Endodermal cell (in vitro differentiated cells): ENCODE results near the gene TPP1. TPM values are rescaled to one million over a fixed set of nuclear protein-coding genes. Genes with fewer than 3 reads are reported as not detected.

Experiments used
- DNase-seq: peaks from one replicate; pipeline ENCODE4 v3.0.0-alpha.2; 2017
- H3K27ac ChIP-seq: 2 replicates; pipeline ENCODE4 v1.5.1; 2013; ENCODE audit warnings: mild to moderate bottlenecking, low read depth, low read length, moderate library complexity
- H3K27me3 ChIP-seq: 2 replicates; pipeline ENCODE4 v1.6.1; 2013; ENCODE audit warnings: mild to moderate bottlenecking, low read length, moderate library complexity; ENCODE audit not compliant: insufficient read depth, control insufficient read depth, poor library complexity, severe bottlenecking
- H3K36me3 ChIP-seq: 2 replicates; pipeline ENCODE4 v1.7.0; 2013; ENCODE audit warnings: mild to moderate bottlenecking, low read length, moderate library complexity; ENCODE audit not compliant: control insufficient read depth, insufficient read depth
- H3K4me1 ChIP-seq: one replicate; pipeline ENCODE4 v1.7.0; 2013; ENCODE audit warnings: low read length; ENCODE audit not compliant: control insufficient read depth, insufficient read depth
- H3K4me3 ChIP-seq: 2 replicates; pipeline ENCODE4 v1.5.1; 2013; ENCODE audit warnings: mild to moderate bottlenecking, low read length, moderate library complexity
- H3K9ac ChIP-seq: 2 replicates; pipeline ENCODE4 v1.6.1; 2013; ENCODE audit warnings: mild to moderate bottlenecking, low read length, moderate library complexity; ENCODE audit not compliant: poor library complexity, severe bottlenecking; ENCODE audit errors: extremely low read depth
- H3K9me3 ChIP-seq: 2 replicates; pipeline ENCODE4 v1.6.1; 2013; ENCODE audit warnings: mild to moderate bottlenecking, low read length, moderate library complexity; ENCODE audit not compliant: control insufficient read depth
- H3K27ac Mint-ChIP-seq: 2 replicates; pipeline ENCODE4 v1.8.0; 2020; ENCODE audit warnings: mixed read lengths
- H3K27me3 Mint-ChIP-seq: 2 replicates; pipeline ENCODE4 v1.8.0; 2021; ENCODE audit warnings: mild to moderate bottlenecking, mixed read lengths; ENCODE audit not compliant: insufficient read depth
- H3K36me3 Mint-ChIP-seq: 2 replicates; pipeline ENCODE4 v1.8.0; 2020; ENCODE audit warnings: low read depth, mixed read lengths
- H3K4me1 Mint-ChIP-seq: 2 replicates; pipeline ENCODE4 v1.8.0; 2020; ENCODE audit warnings: mixed read lengths
- H3K4me3 Mint-ChIP-seq: 2 replicates; pipeline ENCODE4 v1.8.0; 2020; ENCODE audit warnings: mild to moderate bottlenecking, moderate library complexity, mixed read lengths
- H3K9me3 Mint-ChIP-seq: 2 replicates; pipeline ENCODE4 v1.8.0; 2020; ENCODE audit warnings: mild to moderate bottlenecking, mixed read lengths
- WGBS, 2 experiments: methylation state at CpG; one replicate each; pipeline versions ENCODE4 v1.1.5 to v1.1.7; 2013; ENCODE audit warnings: missing lambda C conversion rate in 2 of 2, mixed read lengths in 1 of 2; ENCODE audit not compliant: insufficient coverage in 1 of 2, insufficient read length in 1 of 2; 5-methylcytosine and 5-hydroxymethylcytosine counted together
- total RNA-seq, 2 donors: library from RNA; stranded (reverse); fragmentation: NEBNext Ultra II Directional in 1 of 2; extraction: Animal tissue kit (Norgen Biotek cat#: 25700) in 1 of 2; gene quantifications; 2 replicates in 1 of 2; 3 replicates in 1 of 2; pipeline ENCODE4 v1.2.1, GENCODE V29; 2021
- TF ChIP-seq, protein P1 (sequence below): fragments of 200-600 bp; sonication (generic); conservative IDR thresholded peaks from 2 replicates; pipeline ENCODE4 v1.5.0; 2021; ENCODE audit warnings: antibody characterized with exemption, mild to moderate bottlenecking

TPP1 gene
- total RNA-seq, 2 donors from 2014 or later = 68.3 to 71.0 TPM

DNA sequence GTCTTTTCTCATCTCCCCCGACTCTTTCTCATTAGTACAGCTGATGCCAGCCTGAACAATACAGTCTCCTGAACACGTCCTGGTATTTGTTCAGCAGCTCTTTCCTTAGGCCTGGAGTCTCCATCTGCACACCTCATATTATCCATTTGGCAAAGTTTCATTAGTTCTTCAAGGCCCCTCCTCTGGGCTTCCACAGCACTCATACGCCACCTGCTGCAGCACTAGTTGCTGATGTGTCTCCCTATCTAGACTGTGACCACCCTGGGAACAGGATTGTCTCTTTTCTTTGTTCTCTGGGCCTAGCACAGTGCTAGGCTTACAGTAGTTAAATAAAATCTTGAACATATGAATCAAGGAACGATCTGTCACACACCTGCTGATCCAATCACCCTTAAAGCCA lies 19.2 kb upstream of the TPP1 start:
- Mint-ChIP-seq H3K4me3 (no peak overlapping the region), H3K27ac (no peak overlapping the region), H3K36me3 (peaks cover under 1% of the 10 kb centered on the region), H3K27me3 (no peaks in the 10 kb centered on the region), H3K9me3 (no peaks in the 10 kb centered on the region), H3K4me1 (no peaks in the 10 kb centered on the region)
- Histone ChIP-seq H3K9me3 (no peaks in the 10 kb centered on the region), H3K4me1 (no peaks in the 10 kb centered on the region), H3K36me3 (peaks cover 28% of the 10 kb centered on the region), H3K27ac (no peak overlapping the region), H3K27me3 (no peaks in the 10 kb centered on the region), H3K9ac (no peak overlapping the region), H3K4me3 (no peak overlapping the region)
- 86 to 97% methylated on average over 4 of the region's 4 CpGs for WGBS, 2 experiments
- no peak for DNase-seq
- TF ChIP-seq, protein P1, sequence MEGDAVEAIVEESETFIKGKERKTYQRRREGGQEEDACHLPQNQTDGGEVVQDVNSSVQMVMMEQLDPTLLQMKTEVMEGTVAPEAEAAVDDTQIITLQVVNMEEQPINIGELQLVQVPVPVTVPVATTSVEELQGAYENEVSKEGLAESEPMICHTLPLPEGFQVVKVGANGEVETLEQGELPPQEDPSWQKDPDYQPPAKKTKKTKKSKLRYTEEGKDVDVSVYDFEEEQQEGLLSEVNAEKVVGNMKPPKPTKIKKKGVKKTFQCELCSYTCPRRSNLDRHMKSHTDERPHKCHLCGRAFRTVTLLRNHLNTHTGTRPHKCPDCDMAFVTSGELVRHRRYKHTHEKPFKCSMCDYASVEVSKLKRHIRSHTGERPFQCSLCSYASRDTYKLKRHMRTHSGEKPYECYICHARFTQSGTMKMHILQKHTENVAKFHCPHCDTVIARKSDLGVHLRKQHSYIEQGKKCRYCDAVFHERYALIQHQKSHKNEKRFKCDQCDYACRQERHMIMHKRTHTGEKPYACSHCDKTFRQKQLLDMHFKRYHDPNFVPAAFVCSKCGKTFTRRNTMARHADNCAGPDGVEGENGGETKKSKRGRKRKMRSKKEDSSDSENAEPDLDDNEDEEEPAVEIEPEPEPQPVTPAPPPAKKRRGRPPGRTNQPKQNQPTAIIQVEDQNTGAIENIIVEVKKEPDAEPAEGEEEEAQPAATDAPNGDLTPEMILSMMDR = no peak

GRCh38 chr11:6637871-6638270 lies 18.6 kb upstream of the TPP1 start:
- WGBS, 2 experiments = 78 to 80% methylated on average over 1 to 3 of the region's 3 CpGs
- Histone ChIP-seq H3K36me3 (peaks cover 32% of the 10 kb centered on the region), H3K27me3 (no peaks in the 10 kb centered on the region), H3K4me3 (no peak overlapping the region), H3K9ac (no peak overlapping the region), H3K4me1 (no peaks in the 10 kb centered on the region), H3K9me3 (no peaks in the 10 kb centered on the region), H3K27ac (no peak overlapping the region)
- peaks cover 6% of the 10 kb centered on the region for H3K36me3 Mint-ChIP-seq
- no peaks in the 10 kb centered on the region for H3K27me3 Mint-ChIP-seq
- DNase-seq = no peak
- TF ChIP-seq, protein P1 = no peak
- H3K27ac Mint-ChIP-seq = no peak overlapping the region
- no peaks in the 10 kb centered on the region for H3K4me1 Mint-ChIP-seq
- no peak overlapping the region for H3K4me3 Mint-ChIP-seq
- H3K9me3 Mint-ChIP-seq = no peaks in the 10 kb centered on the region

DNA sequence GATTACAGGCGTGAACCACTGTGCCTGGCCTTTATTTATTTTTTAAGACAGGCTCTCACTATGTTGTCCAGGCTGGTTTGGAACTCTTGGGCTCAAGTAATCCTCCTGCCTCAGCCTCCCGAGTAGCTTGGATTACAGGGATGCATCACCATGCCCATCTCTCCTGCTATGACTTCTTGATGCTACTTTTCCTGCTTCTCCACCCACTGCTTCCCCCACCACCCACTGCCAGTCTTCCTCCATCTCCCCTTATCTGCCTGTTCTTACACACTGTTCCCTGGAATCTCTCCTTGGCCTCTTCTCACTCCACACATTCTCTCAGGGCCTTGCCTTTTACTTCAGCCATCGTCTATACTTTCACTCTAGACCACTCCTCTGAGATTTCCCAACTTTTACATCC lies 17.3 kb upstream of the TPP1 start:
- H3K27me3 Mint-ChIP-seq = peaks cover 9% of the 10 kb centered on the region
- H3K36me3 Mint-ChIP-seq = peaks cover 14% of the 10 kb centered on the region
- H3K4me1 Mint-ChIP-seq = no peaks in the 10 kb centered on the region
- H3K4me3 Mint-ChIP-seq = no peak overlapping the region
- peaks cover 6% of the 10 kb centered on the region for H3K27me3 ChIP-seq
- no peak overlapping the region for H3K27ac ChIP-seq
- peaks cover 39% of the 10 kb centered on the region for H3K36me3 ChIP-seq
- TF ChIP-seq, protein P1 = no peak
- H3K9me3 Mint-ChIP-seq = no peaks in the 10 kb centered on the region
- H3K4me1 ChIP-seq = no peaks in the 10 kb centered on the region
- H3K27ac Mint-ChIP-seq = no peak overlapping the region
- no peak for DNase-seq
- H3K4me3 ChIP-seq = no peak overlapping the region
- H3K9ac ChIP-seq = no peak overlapping the region
- WGBS, 2 experiments = 88 to 93% methylated on average over 3 of the region's 3 CpGs
- no peaks in the 10 kb centered on the region for H3K9me3 ChIP-seq
